Endothelial cell of umbilical vein (primary cell): Measurements from ENCODE around the gene ANP32B. TPM values are rescaled to one million over a fixed set of nuclear protein-coding genes. Genes with fewer than 3 reads are reported as not detected.

Experiments used
- BruUV-seq: library from RNA; stranded (reverse); fragments of 400-500 nt; replicated peaks from 2 replicates; lab custom pipeline; 2021; lab: Mats Ljungman, UMichigan
- CTCF ChIA-PET: fragments of 300-600, 350-600 bp; sonication (Branson Sonifier 250); formaldehyde crosslinking; loops from one replicate; lab custom pipeline; 2021; ENCODE audit warnings: antibody characterized with exemption, inconsistent platforms; lab: Charles Lee
- POLR2A ChIA-PET: fragments of 300-600, 350-600 bp; sonication (Branson Sonifier 250); formaldehyde crosslinking; loops from one replicate; lab custom pipeline; 2021; ENCODE audit warnings: antibody characterized with exemption, inconsistent platforms; lab: Charles Lee
- DNase-seq: peaks from one replicate; pipeline ENCODE4 v3.0.0-alpha.2; 2011; ENCODE audit warnings: low read depth, low spot score
- FAIRE-seq: peaks from 2 replicates; lab custom pipeline; 2011; peaks lifted over from hg19 to GRCh38; lab: Jason Lieb, UNC
- H2AFZ ChIP-seq: 2 replicates; pipeline ENCODE4 v1.6.0; 2012; ENCODE audit warnings: low read depth, low read length, control low read depth, inconsistent platforms
- H3K27ac ChIP-seq: 2 replicates; pipeline ENCODE4 v1.5.1; 2011; ENCODE audit warnings: low read depth, mild to moderate bottlenecking, control low read depth, low read length, moderate library complexity; ENCODE audit not compliant: insufficient read depth
- H3K27me3 ChIP-seq, 2 experiments: 2 replicates each; pipeline versions ENCODE4 v1.6.0 to v1.6.1; 2011; ENCODE audit warnings: low read length in 2 of 2, mixed read lengths in 1 of 2; ENCODE audit not compliant: control insufficient read depth in 2 of 2, insufficient read depth in 2 of 2
- H3K36me3 ChIP-seq, 2 experiments: 2 replicates in 1 of 2; 3 replicates in 1 of 2; pipeline ENCODE4 v1.5.1; 2011; ENCODE audit warnings: low read length in 2 of 2, mild to moderate bottlenecking in 1 of 2, moderate library complexity in 1 of 2; ENCODE audit not compliant: control insufficient read depth in 2 of 2, insufficient read depth in 2 of 2; ENCODE audit errors: extremely low read depth in 1 of 2
- H3K4me1 ChIP-seq: 3 replicates; pipeline ENCODE4 v1.5.1; 2011; ENCODE audit warnings: mild to moderate bottlenecking, low read length; ENCODE audit not compliant: control insufficient read depth, insufficient read depth; ENCODE audit errors: extremely low read depth
- H3K4me2 ChIP-seq: 2 replicates; pipeline ENCODE4 v1.6.1; 2011; ENCODE audit warnings: low read length, control low read depth, mixed read lengths; ENCODE audit not compliant: insufficient read depth
- H3K4me3 ChIP-seq, 3 experiments: fragments of 200-600 bp in 1 of 3; sonication (generic), shearing (Covaris generic) in 1 of 3; replicated peaks in 1 of 3; 2 replicates each; pipeline ENCODE4 v1.5.1; 2011 to 2016; ENCODE audit warnings: control low read depth in 3 of 3, low read length in 3 of 3, mild to moderate bottlenecking in 2 of 3, inconsistent platforms in 1 of 3, low read depth in 1 of 3, moderate library complexity in 1 of 3; ENCODE audit not compliant: insufficient read depth in 1 of 3
- H3K79me2 ChIP-seq: 2 replicates; pipeline ENCODE4 v1.6.0; 2012; ENCODE audit warnings: low read length, inconsistent platforms; ENCODE audit not compliant: control insufficient read depth, insufficient read depth
- H3K9ac ChIP-seq: replicated peaks from 2 replicates; pipeline ENCODE3; 2011; ENCODE audit warnings: low read length, control low read depth; ENCODE audit not compliant: insufficient read depth; ENCODE audit errors: extremely low read depth
- H3K9me1 ChIP-seq: replicated peaks from 3 replicates; pipeline ENCODE4 v1.6.0; 2011; ENCODE audit warnings: mild to moderate bottlenecking, low read length; ENCODE audit not compliant: control insufficient read depth, insufficient read depth; ENCODE audit errors: extremely low read depth
- H3K9me3 ChIP-seq: replicated peaks from 2 replicates; pipeline ENCODE4 v1.5.1; 2012; ENCODE audit warnings: low read length, inconsistent platforms; ENCODE audit not compliant: control insufficient read depth, insufficient read depth
- H4K20me1 ChIP-seq: replicated peaks from 2 replicates; pipeline ENCODE3; 2011; ENCODE audit warnings: mild to moderate bottlenecking, low read length; ENCODE audit not compliant: control insufficient read depth, insufficient read depth; ENCODE audit errors: extremely low read depth
- CTCF ChIP-seq, 2 donors: IDR thresholded peaks; 1 replicate in 1 of 2; 2 replicates in 1 of 2; pipeline ENCODE4 v1.5.1; 2011; ENCODE audit warnings: low read length in 2 of 2, mild to moderate bottlenecking in 2 of 2, moderate library complexity in 2 of 2, control low read depth in 1 of 2, inconsistent platforms in 1 of 2, low read depth in 1 of 2; ENCODE audit not compliant: insufficient read depth in 1 of 2; ENCODE audit errors: extremely low read depth in 1 of 2
- FOS ChIP-seq: IDR thresholded peaks from 2 replicates; pipeline ENCODE4 v1.6.1; 2011; ENCODE audit warnings: mild to moderate bottlenecking, low read length, moderate library complexity, borderline replicate concordance; ENCODE audit not compliant: insufficient read depth
- JUN ChIP-seq: IDR thresholded peaks from 2 replicates; pipeline ENCODE4 v1.6.1; 2011; ENCODE audit warnings: borderline replicate concordance, low read depth; ENCODE audit not compliant: insufficient read length, insufficient read depth
- MYC ChIP-seq: IDR thresholded peaks from one replicate; pipeline ENCODE4 v1.6.1; 2011; ENCODE audit warnings: mild to moderate bottlenecking, low read depth, low read length
- POLR2A ChIP-seq: IDR thresholded peaks from 2 replicates; pipeline ENCODE4 v1.6.1; 2012; ENCODE audit warnings: low read depth, mild to moderate bottlenecking, control low read depth, low read length
- POLR2AphosphoS5 ChIP-seq: IDR thresholded peaks from 2 replicates; pipeline ENCODE4 v1.6.1; 2012; ENCODE audit warnings: low read depth, mild to moderate bottlenecking, control low read depth, low read length, moderate library complexity; ENCODE audit not compliant: insufficient read depth
- dilution Hi-C: fragments of 300-500 bp; cut with MboI; formaldehyde crosslinking; loops from one replicate; pipeline ENCODE4 v1.15.0; 2019; ENCODE audit warnings: low sequenced_read_pairs; ENCODE audit not compliant: extremely low pct_ligation_motif_present
- intact Hi-C: fragments of 100-400 bp; cut with micrococcal nuclease; formaldehyde crosslinking; loops from one replicate; pipeline ENCODE4 v1.10.0; 2022
- polyA plus RNA-seq, 4 experiments: library from polyadenylated mRNA; depleted of rRNA in 3 of 4; stranded (reverse) in 3 of 4; unstranded in 1 of 4; fragments of >200 nt; gene quantifications; 2 replicates each; pipeline versions ENCODE4 v1.2.1 to v1.2.3, GENCODE V29; 2011 to 2012; ENCODE audit warnings: missing spikeins in 1 of 4
- total RNA-seq: library from RNA; stranded (reverse); gene quantifications from 2 replicates; pipeline ENCODE4 v1.2.3, GENCODE V29; 2021

Gene ANP32B
- total and polyA plus RNA-seq, 2 donors (not counting 3 experiments of a cell fraction or from before 2014, with no cell fraction given) = 13.9 to 173 TPM

GRCh38 chr9:97958812-97959511 lies 24.2 kb upstream of the ANP32B start:
- H3K9me3 ChIP-seq = no peaks in the 10 kb centered on the region
- no peak overlapping the region for H3K9ac ChIP-seq
- POLR2A ChIA-PET = no interaction called here
- H3K9me1 ChIP-seq = no peaks in the 10 kb centered on the region
- no peaks in the 10 kb centered on the region for H3K36me3 ChIP-seq
- H3K27ac ChIP-seq = no peak overlapping the region
- FAIRE-seq = no peak
- no peaks in the 10 kb centered on the region for H4K20me1 ChIP-seq
- no peaks in the 10 kb centered on the region for H3K79me2 ChIP-seq
- no TSS peak for BruUV-seq
- TF ChIP-seq POLR2AphosphoS5 (no peak), FOS (no peak), MYC (no peak), JUN (no peak), POLR2A (no peak), CTCF (IDR thresholded peaks at IDR 0.05; ENCODE audit: extremely low read depth in 1 of 2, insufficient read depth in 1 of 2, low read depth in 1 of 2, low read length in 2 of 2) (no peak)
- no peaks in the 10 kb centered on the region for H3K4me1 ChIP-seq
- CTCF ChIA-PET = interaction anchor here (1.0 to 2.2 kb wide), 3 partner anchors 35 to 76 kb away, joined by 3 to 7 read pairs (median 3); no protein-coding TSS in a partner anchor
- intact Hi-C loops = no loop called here
- no peak overlapping the region for H3K4me3 ChIP-seq
- no peak overlapping the region for H3K4me2 ChIP-seq
- dilution Hi-C loops = no loop called here
- H2AFZ ChIP-seq = no peak overlapping the region
- H3K27me3 ChIP-seq = peaks cover 1 to 6% of the 10 kb centered on the region in 2 experiments
- no peak for DNase-seq
